Ishikawa (cell line): Measurements from ENCODE around the gene DUSP10.

Experiments used
- CEBPB ChIP-seq: IDR thresholded peaks from 2 replicates; pipeline ENCODE4 v1.6.1; 2012
- CREB1 ChIP-seq: IDR thresholded peaks from 2 replicates; pipeline ENCODE4 v1.6.1; 2012; ENCODE audit warnings: low read depth
- EGR1 ChIP-seq: IDR thresholded peaks from 2 replicates; pipeline ENCODE4 v1.6.1; 2012
- EP300 ChIP-seq: IDR thresholded peaks from 2 replicates; pipeline ENCODE4 v1.6.1; 2012; ENCODE audit warnings: borderline replicate concordance
- FOXM1 ChIP-seq: IDR thresholded peaks from 2 replicates; pipeline ENCODE4 v1.6.1; 2012; ENCODE audit warnings: low read depth, borderline replicate concordance
- RAD21 ChIP-seq: IDR thresholded peaks from 2 replicates; pipeline ENCODE4 v1.6.1; 2012; ENCODE audit warnings: low read depth
- REST ChIP-seq: IDR thresholded peaks from 2 replicates; pipeline ENCODE4 v1.6.1; 2012; ENCODE audit warnings: low read depth, mild to moderate bottlenecking
- TAF1 ChIP-seq: IDR thresholded peaks from 2 replicates; pipeline ENCODE4 v1.6.1; 2012; ENCODE audit warnings: low read depth, mild to moderate bottlenecking
- TCF12 ChIP-seq: IDR thresholded peaks from 2 replicates; pipeline ENCODE4 v1.6.1; 2012; ENCODE audit warnings: low read depth
- TEAD4 ChIP-seq: IDR thresholded peaks from 2 replicates; pipeline ENCODE4 v1.6.1; 2012
- YY1 ChIP-seq: IDR thresholded peaks from 2 replicates; pipeline ENCODE4 v1.6.1; 2012; ENCODE audit warnings: low read depth
- TF ChIP-seq, protein P1 (sequence below): IDR thresholded peaks from 2 replicates; pipeline ENCODE4 v1.6.1; 2012
- TF ChIP-seq, protein P2 (sequence below): IDR thresholded peaks from 2 replicates; pipeline ENCODE4 v1.6.1; 2012

DNA sequence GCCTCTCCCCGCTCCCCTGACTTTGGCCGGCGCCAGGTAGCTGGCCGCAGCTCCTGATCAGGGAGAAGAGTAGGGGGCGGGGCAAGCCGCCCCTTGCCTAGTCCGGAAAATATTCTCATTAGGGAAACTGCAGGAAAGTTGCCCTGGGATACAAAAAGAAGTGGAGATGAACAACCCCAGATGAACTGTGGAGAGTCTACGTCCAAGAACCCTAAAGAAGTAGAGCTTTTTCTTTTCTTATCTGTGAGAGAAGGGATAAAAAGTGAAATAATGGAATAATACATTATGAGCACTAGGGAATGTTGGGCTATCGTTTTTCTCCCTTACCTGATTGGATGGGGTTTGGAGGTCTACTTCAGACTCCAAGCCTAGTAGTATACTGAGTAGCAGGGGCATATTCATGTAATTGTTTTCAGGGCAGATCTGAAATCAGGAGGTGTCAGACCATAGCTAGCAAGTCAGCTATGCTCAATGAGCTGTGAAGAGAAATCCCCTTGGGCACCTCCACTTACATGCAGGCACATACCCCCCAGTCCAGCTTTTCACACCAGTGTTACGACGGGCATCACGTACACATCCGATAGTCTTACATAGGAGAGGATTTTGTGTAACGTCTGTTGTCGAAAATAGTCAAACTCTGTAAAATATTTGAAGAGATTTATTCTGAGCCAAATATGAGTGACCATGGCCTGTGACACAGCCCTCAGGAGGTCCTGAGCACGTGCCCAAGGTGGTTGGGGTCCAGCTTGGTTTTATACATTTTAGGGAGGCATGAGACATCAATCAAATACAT lies 1.7 kb upstream of the DUSP10 start:
- TF ChIP-seq YY1 (no peak), RAD21 (no peak), CREB1 (no peak), EGR1 (no peak), TEAD4 (no peak), CEBPB (no peak), EP300 (no peak), TCF12 (no peak), TAF1 (no peak), FOXM1 (no peak), REST (no peak)
- TF ChIP-seq, protein P1, sequence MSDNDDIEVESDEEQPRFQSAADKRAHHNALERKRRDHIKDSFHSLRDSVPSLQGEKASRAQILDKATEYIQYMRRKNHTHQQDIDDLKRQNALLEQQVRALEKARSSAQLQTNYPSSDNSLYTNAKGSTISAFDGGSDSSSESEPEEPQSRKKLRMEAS = no peak
- TF ChIP-seq, protein P2, sequence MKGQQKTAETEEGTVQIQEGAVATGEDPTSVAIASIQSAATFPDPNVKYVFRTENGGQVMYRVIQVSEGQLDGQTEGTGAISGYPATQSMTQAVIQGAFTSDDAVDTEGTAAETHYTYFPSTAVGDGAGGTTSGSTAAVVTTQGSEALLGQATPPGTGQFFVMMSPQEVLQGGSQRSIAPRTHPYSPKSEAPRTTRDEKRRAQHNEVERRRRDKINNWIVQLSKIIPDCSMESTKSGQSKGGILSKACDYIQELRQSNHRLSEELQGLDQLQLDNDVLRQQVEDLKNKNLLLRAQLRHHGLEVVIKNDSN = no peak
